ENCODE data around the gene PDGFRB. TPM values are rescaled to one million over a fixed set of nuclear protein-coding genes. Genes with fewer than 3 reads are reported as not detected.
"Not testable (repeated sequence)": the region's sequence is repeated elsewhere in the genome, so short reads cannot be mapped to it uniquely, and the experiment has no call there.

PDGFRB gene
- total and polyA plus RNA-seq, 12 donors: 15.5 to 101 (median 42.9) TPM

GRCh38 chr5:150092159-150092787, 63.4 kb downstream of the PDGFRB start:
- Histone ChIP-seq H3K36me3 (no peaks in the 10 kb centered on the region), H3K27me3 (peaks cover 0 to 5% (median 0%) of the 10 kb centered on the region in 7 donors), H3K27ac (no peak overlapping the region), H3K4me1 (peaks cover 0 to 5% (median 0%) of the 10 kb centered on the region in 9 donors), H3K4me3 (no peak overlapping the region), H3K9me3 (no peaks in the 10 kb centered on the region)
- no peak for TF ChIP-seq CTCF (IDR thresholded peaks at IDR 0.05)
- intact Hi-C loops (cut with DNase I): no loop called here
- ATAC-seq (no peak), DNase-seq (no peak)
- 83 to 88% methylated on average over 3 of the region's 3 CpGs for WGBS, 2 donors

- intact Hi-C loops (cut with DNase I): no loop called here
Observed at GRCh38 chr5:150085950-150086715, 69.5 kb downstream of the PDGFRB start, which contains the start of gene CSF1R. TSS of gene CSF1R (minus strand) at chr5:150086554. CDS start at chr5:150086427, 127 bp downstream.

GRCh38 chr5:150085191-150085912, 70.3 kb downstream of the PDGFRB start:
- ATAC-seq (no peak), DNase-seq (no peak)
- Histone ChIP-seq H3K4me3 (peak overlapping the region in 7 of 10 donors; percentile 12 to 60 (median 41)), H3K9me3 (no peaks in the 10 kb centered on the region), H3K27ac (peak overlapping the region in 5 of 10 donors; percentile 14 to 89 (median 41)), H3K36me3 (peaks cover 0 to 10% (median 0%) of the 10 kb centered on the region in 9 donors), H3K27me3 (peaks cover 0 to 5% (median 0%) of the 10 kb centered on the region in 7 donors), H3K4me1 (peaks cover 0 to 35% (median 10%) of the 10 kb centered on the region in 9 donors)
- no peak for TF ChIP-seq CTCF (IDR thresholded peaks at IDR 0.05)
- intact Hi-C loops (cut with DNase I): no loop called here
- 92 to 94% methylated on average over 7 of the region's 7 CpGs for WGBS, 2 donors

More at GRCh38 chr5:150085950-150086715, 69.5 kb downstream of the PDGFRB start, which contains the start of gene CSF1R:
- H3K4me1 ChIP-seq: peaks cover 0 to 28% (median 10%) of the 10 kb centered on the region in 9 donors
- peak within 1 kb of the TSS in 5 of 10 donors; percentile 14 to 89 (median 41) for H3K27ac ChIP-seq
- H3K27me3 ChIP-seq: peaks cover 0 to 5% (median 0%) of the 10 kb centered on the region in 7 donors
- H3K4me3 ChIP-seq: peak within 1 kb of the TSS in 8 of 10 donors; percentile 10 to 60 (median 41)
- no peak for TF ChIP-seq CTCF (IDR thresholded peaks at IDR 0.05)
- peak in 3 of 8 donors; percentile 18 to 51 (median 44) for ATAC-seq
- no peaks in the 10 kb centered on the region for H3K9me3 ChIP-seq
- H3K36me3 ChIP-seq: peaks cover 0 to 3% (median 0%) of the 10 kb centered on the region in 9 donors
- 85 to 89% methylated on average over 9 of the region's 9 CpGs for WGBS, 2 donors
- no peak for DNase-seq

GRCh38 chr5:150084754-150085153, 70.9 kb downstream of the PDGFRB start:
- DNase-seq; H3K9me3 ChIP-seq; intact Hi-C loops (cut with DNase I); H3K27me3 ChIP-seq; ATAC-seq: not testable (repeated sequence)
- peaks cover 0 to 40% (median 10%) of the 10 kb centered on the region in 9 donors for H3K4me1 ChIP-seq
- 91 to 95% methylated on average over 6 of the region's 6 CpGs for WGBS, 2 donors
- peak overlapping the region in 7 of 10 donors; percentile 11 to 60 (median 41) for H3K4me3 ChIP-seq
- H3K27ac ChIP-seq: peak overlapping the region in 5 of 10 donors; percentile 5 to 89 (median 41)
- peaks cover 0 to 16% (median 0%) of the 10 kb centered on the region in 9 donors for H3K36me3 ChIP-seq
